Spleen (tissue), 7 donors: ENCODE data around the gene TGFB1I1.

Experiments
- POLR2A ChIP-seq, 3 donors: fragments of 450-650 bp; IDR thresholded peaks; one replicate each; pipeline ENCODE4 v1.5.1; 2017; ENCODE audit warnings: antibody characterized with exemption in 3 of 3, mild to moderate bottlenecking in 1 of 3
- POLR2AphosphoS5 ChIP-seq, 3 donors: sonication (generic); formaldehyde crosslinking; IDR thresholded peaks; one replicate each; pipeline ENCODE4 v1.5.1; 2017; ENCODE audit warnings: antibody characterized with exemption in 3 of 3
- TF ChIP-seq, protein P1 (sequence below), 11 experiments: fragments of 200-600 bp in 7 of 11; fragments of 450-650 bp in 4 of 11; sonication (generic) in 4 of 11; IDR thresholded peaks in 8 of 11; conservative IDR thresholded peaks in 3 of 11; 1 replicate in 7 of 11; 2 replicates in 4 of 11; pipeline versions ENCODE4 v1.4.0 to v1.8.0; 2016 to 2021; ENCODE audit warnings: antibody characterized with exemption in 11 of 11, inconsistent platforms in 4 of 11, mild to moderate bottlenecking in 1 of 11
- donor health status: DM: no; HTN: no; CAD: no; lungs with moderate emphysema.
- donor health status: DM: no; HTN: no; CAD: no.
- donor health status: DM: no; HTN: no; CAD: no.

- TF ChIP-seq POLR2AphosphoS5 (IDR thresholded peaks at IDR 0.05) (no peak), POLR2A (IDR thresholded peaks at IDR 0.05) (no peak)
- TF ChIP-seq, protein P1, sequence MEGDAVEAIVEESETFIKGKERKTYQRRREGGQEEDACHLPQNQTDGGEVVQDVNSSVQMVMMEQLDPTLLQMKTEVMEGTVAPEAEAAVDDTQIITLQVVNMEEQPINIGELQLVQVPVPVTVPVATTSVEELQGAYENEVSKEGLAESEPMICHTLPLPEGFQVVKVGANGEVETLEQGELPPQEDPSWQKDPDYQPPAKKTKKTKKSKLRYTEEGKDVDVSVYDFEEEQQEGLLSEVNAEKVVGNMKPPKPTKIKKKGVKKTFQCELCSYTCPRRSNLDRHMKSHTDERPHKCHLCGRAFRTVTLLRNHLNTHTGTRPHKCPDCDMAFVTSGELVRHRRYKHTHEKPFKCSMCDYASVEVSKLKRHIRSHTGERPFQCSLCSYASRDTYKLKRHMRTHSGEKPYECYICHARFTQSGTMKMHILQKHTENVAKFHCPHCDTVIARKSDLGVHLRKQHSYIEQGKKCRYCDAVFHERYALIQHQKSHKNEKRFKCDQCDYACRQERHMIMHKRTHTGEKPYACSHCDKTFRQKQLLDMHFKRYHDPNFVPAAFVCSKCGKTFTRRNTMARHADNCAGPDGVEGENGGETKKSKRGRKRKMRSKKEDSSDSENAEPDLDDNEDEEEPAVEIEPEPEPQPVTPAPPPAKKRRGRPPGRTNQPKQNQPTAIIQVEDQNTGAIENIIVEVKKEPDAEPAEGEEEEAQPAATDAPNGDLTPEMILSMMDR (IDR thresholded peaks at IDR 0.05 in 8 of 11, conservative IDR thresholded peaks at IDR 0.05 in 3 of 11): no peak
Observed at GRCh38 chr16:31456988-31457360, 15.0 kb upstream of the TGFB1I1 start.
